ENCODE measurements around the gene ACAP1.
"Not testable (repeated sequence)": the region's sequence is repeated elsewhere in the genome, so short reads cannot be mapped to it uniquely, and the experiment has no call there.

ACAP1 gene

DNA sequence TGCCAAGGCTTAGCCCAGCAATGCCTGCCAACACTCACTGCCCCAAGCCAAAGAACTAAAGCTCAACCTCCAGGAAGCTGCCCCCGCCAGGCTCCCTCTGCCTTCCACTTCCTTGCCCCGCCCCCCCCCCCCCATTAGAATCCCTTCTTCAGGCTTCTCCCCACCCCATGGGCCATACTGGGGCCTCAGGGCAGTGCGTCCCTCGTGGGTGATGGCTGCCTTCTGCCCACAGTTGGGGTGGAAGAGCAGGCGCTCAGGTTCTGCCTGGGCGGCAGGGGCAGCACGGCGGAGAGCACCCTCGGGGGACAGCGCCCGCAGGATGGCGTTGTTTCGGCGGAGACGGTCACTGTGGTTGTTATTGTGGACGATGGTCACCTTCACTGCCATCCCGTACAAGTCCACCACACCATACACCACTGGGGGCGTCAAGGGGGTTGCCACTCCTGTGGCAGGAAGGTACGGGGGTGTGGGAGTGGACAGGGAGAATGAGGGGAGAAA, 11.2 kb upstream of the ACAP1 start:
- Histone ChIP-seq H3K36me3 (ENCODE audit: control insufficient read depth, insufficient read depth, low read length) (peaks cover 12% of the 10 kb centered on the region), H3K9ac (ENCODE audit: low read length) (no peak overlapping the region), H3K9me3 (ENCODE audit: control insufficient read depth, low read length) (no peaks in the 10 kb centered on the region), H3K27me3 (ENCODE audit: control insufficient read depth, insufficient read depth, low read length) (no peaks in the 10 kb centered on the region), H3K4me1 (ENCODE audit: control insufficient read depth, insufficient read depth, low read length) (peaks cover 6% of the 10 kb centered on the region), H3K4me3 (ENCODE audit: low read length) (no peak overlapping the region)

DNA sequence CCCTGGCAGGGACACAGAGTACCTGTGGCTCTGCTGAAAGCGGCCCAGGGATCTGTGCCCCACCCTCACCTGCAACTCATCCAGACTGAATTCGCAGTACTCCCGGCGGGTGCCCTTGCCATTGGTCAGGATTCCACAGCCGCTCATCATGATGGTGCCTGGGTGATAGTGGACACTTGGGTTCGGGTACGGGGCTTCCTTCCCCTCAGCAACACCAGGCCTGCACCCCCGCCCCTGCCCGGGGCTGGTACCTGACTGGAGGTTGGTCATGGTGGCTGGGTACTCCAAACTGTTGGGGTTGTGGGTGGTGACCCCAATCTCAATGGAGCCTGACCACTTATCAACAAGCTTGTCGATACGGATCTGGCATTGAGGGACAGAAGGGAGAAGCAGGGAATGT, 10.1 kb upstream of the ACAP1 start:
- Histone ChIP-seq H3K9me3 (ENCODE audit: control insufficient read depth, low read length) (no peaks in the 10 kb centered on the region), H3K9ac (ENCODE audit: low read length) (no peak overlapping the region), H3K4me1 (ENCODE audit: control insufficient read depth, insufficient read depth, low read length) (peaks cover 6% of the 10 kb centered on the region), H3K36me3 (ENCODE audit: control insufficient read depth, insufficient read depth, low read length) (peaks cover 12% of the 10 kb centered on the region), H3K4me3 (ENCODE audit: low read length) (no peak overlapping the region), H3K27me3 (ENCODE audit: control insufficient read depth, insufficient read depth, low read length) (no peaks in the 10 kb centered on the region)

DNA sequence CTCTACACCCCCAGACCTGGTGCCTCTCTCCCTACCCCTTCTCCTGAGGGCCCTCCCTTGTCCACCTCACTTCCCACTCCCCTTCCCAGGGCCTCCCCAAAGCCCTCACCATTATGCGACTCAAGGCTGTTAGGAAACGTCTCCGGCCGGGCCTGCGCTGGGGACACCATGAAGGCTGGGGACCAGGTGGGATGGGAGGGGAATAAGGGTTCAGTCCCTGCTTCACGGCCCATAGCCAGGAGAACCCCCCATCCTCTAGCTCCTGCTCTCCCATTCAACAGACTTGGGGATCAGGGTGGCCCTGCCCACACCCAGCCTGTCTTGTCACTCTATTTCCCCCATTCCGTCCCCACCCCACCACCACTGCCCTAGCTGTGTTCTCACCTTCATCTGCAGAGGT, 9.3 kb upstream of the ACAP1 start:
- H3K9me3 ChIP-seq (ENCODE audit: control insufficient read depth, low read length) = no peaks in the 10 kb centered on the region
- H3K4me1 ChIP-seq (ENCODE audit: control insufficient read depth, insufficient read depth, low read length) = peaks cover 6% of the 10 kb centered on the region
- no peak overlapping the region for H3K9ac ChIP-seq (ENCODE audit: low read length)
- no peak overlapping the region for H3K4me3 ChIP-seq (ENCODE audit: low read length)
- H3K27me3 ChIP-seq (ENCODE audit: control insufficient read depth, insufficient read depth, low read length) = no peaks in the 10 kb centered on the region
- peaks cover 12% of the 10 kb centered on the region for H3K36me3 ChIP-seq (ENCODE audit: control insufficient read depth, insufficient read depth, low read length)

DNA sequence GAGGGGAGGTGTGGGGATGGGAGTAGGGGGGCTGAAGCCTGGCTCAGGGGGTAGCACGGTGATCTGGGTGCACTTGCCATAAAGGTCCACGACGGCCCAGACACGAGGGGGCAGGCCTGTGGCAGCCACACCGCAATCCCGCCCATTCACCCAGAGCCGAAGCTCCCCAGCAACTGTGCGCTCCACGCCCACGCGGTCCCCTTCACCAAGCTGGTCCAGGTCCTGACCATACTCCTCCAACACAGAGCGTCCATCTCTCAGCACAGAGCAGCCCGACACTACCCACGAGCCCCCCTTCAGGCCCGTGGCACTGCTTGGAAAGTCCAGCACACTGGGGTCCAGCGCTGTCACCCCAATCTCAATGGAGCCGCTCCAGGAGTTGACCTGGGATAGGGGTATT, 8.8 kb upstream of the ACAP1 start:
- Histone ChIP-seq H3K4me1 (ENCODE audit: control insufficient read depth, insufficient read depth, low read length) (peaks cover 6% of the 10 kb centered on the region), H3K9me3 (ENCODE audit: control insufficient read depth, low read length) (no peaks in the 10 kb centered on the region), H3K27me3 (ENCODE audit: control insufficient read depth, insufficient read depth, low read length) (no peaks in the 10 kb centered on the region), H3K4me3 (ENCODE audit: low read length) (no peak overlapping the region), H3K9ac (ENCODE audit: low read length) (no peak overlapping the region), H3K36me3 (ENCODE audit: control insufficient read depth, insufficient read depth, low read length) (peaks cover 12% of the 10 kb centered on the region)

- Histone ChIP-seq H3K9ac (ENCODE audit: low read length) (peak overlapping the region; percentile 79), H3K9me3 (ENCODE audit: control insufficient read depth, low read length) (no peaks in the 10 kb centered on the region), H3K27me3 (ENCODE audit: control insufficient read depth, insufficient read depth, low read length) (no peaks in the 10 kb centered on the region), H3K4me1 (ENCODE audit: control insufficient read depth, insufficient read depth, low read length) (peaks cover 6% of the 10 kb centered on the region), H3K4me3 (ENCODE audit: low read length) (no peak overlapping the region), H3K36me3 (ENCODE audit: control insufficient read depth, insufficient read depth, low read length) (peaks cover 12% of the 10 kb centered on the region)
These were observed 8.3 kb upstream of the ACAP1 start for GRCh38 chr17:7328009-7328408.

DNA sequence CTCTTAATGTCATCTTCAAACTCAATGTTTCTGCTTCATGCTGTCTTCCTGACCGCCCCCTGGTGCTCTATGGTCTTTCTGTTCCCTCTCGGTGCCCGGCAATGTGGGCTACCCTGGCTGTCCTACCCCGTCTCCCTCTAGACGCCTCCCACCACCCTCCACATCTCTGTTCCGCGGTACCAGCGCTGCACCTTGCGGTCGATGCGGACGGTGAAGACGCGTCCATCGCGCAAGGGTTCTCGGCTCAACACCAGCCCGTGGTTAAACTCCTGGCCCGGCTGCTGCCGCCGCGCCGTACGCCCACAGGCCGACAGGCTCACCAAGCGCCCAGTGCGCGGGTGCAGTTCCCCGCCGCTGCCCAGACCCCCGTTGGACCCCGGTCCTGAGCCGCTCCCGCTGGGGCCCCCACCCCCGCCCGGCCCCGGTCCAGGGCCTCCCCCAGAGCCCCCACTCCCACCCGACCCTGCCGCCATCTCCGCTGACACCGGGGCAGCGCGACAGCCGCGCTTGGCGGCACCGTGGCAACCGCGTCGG, 7.4 kb upstream of the ACAP1 start, which contains the start of gene NEURL4:
NEURL4 (minus strand) TSS at position 496 of the 534 bp plus-strand sequence; CDS start at position 473, 23 bp downstream.
- Histone ChIP-seq H3K4me1 (ENCODE audit: control insufficient read depth, insufficient read depth, low read length) (peaks cover 6% of the 10 kb centered on the region), H3K36me3 (ENCODE audit: control insufficient read depth, insufficient read depth, low read length) (peaks cover 8% of the 10 kb centered on the region), H3K9me3 (ENCODE audit: control insufficient read depth, low read length) (no peaks in the 10 kb centered on the region)

GRCh38 chr17:7329374-7329996, 6.8 kb upstream of the ACAP1 start:
- no peaks in the 10 kb centered on the region for H3K9me3 ChIP-seq (ENCODE audit: control insufficient read depth, low read length)

More for the DNA sequence above, 7.4 kb upstream of the ACAP1 start, which contains the start of gene NEURL4:
- H3K27me3 ChIP-seq (ENCODE audit: control insufficient read depth, insufficient read depth, low read length) = no peaks in the 10 kb centered on the region
- peak within 1 kb of the TSS; percentile 95 for H3K4me3 ChIP-seq (ENCODE audit: low read length)
- peak within 1 kb of the TSS; percentile 79 for H3K9ac ChIP-seq (ENCODE audit: low read length)

GRCh38 chr17:7329997-7330637, 6.2 kb upstream of the ACAP1 start:
- H3K36me3 ChIP-seq (ENCODE audit: control insufficient read depth, insufficient read depth, low read length) = no peaks in the 10 kb centered on the region
- no peaks in the 10 kb centered on the region for H3K9me3 ChIP-seq (ENCODE audit: control insufficient read depth, low read length)
- peak overlapping the region; percentile 79 for H3K9ac ChIP-seq (ENCODE audit: low read length)
- H3K4me1 ChIP-seq (ENCODE audit: control insufficient read depth, insufficient read depth, low read length) = peaks cover 6% of the 10 kb centered on the region
- no peaks in the 10 kb centered on the region for H3K27me3 ChIP-seq (ENCODE audit: control insufficient read depth, insufficient read depth, low read length)
- peak overlapping the region; percentile 95 for H3K4me3 ChIP-seq (ENCODE audit: low read length)

More at GRCh38 chr17:7329374-7329996, 6.8 kb upstream of the ACAP1 start:
- Histone ChIP-seq H3K27me3 (ENCODE audit: control insufficient read depth, insufficient read depth, low read length) (no peaks in the 10 kb centered on the region), H3K4me1 (ENCODE audit: control insufficient read depth, insufficient read depth, low read length) (peaks cover 6% of the 10 kb centered on the region), H3K4me3 (ENCODE audit: low read length) (peak overlapping the region; percentile 95), H3K36me3 (ENCODE audit: control insufficient read depth, insufficient read depth, low read length) (peaks cover 4% of the 10 kb centered on the region), H3K9ac (ENCODE audit: low read length) (peak overlapping the region; percentile 79)

DNA sequence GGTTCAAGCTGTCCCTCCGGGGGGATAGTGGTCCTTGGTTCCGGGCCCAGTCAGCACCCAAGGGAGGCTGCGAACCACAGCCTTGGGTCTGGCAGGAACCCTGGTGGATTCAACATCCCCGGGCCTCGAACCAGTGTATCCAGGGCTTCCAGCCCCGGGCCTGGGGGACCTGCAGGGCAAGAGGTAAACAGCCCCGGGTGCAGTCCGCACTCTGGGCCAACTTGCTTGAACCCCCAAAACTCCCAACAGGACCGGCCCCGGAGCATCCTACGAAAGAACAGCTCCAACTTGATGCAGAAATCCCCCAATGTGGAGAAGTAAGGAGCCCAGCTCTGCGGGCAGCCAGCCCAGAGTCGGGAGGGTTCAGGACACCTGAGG, 5.7 kb upstream of the ACAP1 start:
- Histone ChIP-seq H3K4me1 (ENCODE audit: control insufficient read depth, insufficient read depth, low read length) (peaks cover 6% of the 10 kb centered on the region), H3K9me3 (ENCODE audit: control insufficient read depth, low read length) (no peaks in the 10 kb centered on the region), H3K4me3 (ENCODE audit: low read length) (no peak overlapping the region), H3K36me3 (ENCODE audit: control insufficient read depth, insufficient read depth, low read length) (no peaks in the 10 kb centered on the region), H3K27me3 (ENCODE audit: control insufficient read depth, insufficient read depth, low read length) (no peaks in the 10 kb centered on the region), H3K9ac (ENCODE audit: low read length) (no peak overlapping the region)

- Histone ChIP-seq H3K4me1 (ENCODE audit: control insufficient read depth, insufficient read depth, low read length) (peaks cover 6% of the 10 kb centered on the region), H3K4me3 (ENCODE audit: low read length) (no peak overlapping the region), H3K27me3 (ENCODE audit: control insufficient read depth, insufficient read depth, low read length) (peaks cover 11% of the 10 kb centered on the region), H3K9ac (ENCODE audit: low read length) (no peak overlapping the region), H3K9me3 (ENCODE audit: control insufficient read depth, low read length) (no peaks in the 10 kb centered on the region), H3K36me3 (ENCODE audit: control insufficient read depth, insufficient read depth, low read length) (no peaks in the 10 kb centered on the region)
These were observed 4.2 kb upstream of the ACAP1 start for GRCh38 chr17:7332111-7332510.

DNA sequence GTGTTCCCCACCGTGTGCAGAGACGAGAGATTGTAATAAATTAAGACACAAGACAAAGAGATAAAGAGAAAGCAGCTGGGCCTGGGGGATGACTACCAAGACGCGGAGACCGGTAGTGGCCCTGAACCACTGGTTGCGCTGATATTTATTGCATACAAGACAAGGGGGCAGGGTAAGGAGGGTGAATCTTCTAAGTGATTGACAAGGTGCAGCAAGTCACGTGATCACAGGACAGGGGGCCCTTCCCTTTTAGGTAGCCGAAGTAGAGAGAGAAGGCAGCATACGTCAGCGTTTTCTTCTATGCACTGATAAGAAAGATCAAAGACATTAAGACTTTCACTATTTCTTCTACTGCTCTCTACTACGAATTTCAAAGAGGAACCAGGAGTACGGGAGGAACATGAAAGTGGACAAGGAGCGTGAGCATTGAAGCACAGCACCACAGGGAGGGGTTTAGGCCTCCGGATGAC, 3.7 kb upstream of the ACAP1 start:
- H3K4me1 ChIP-seq (ENCODE audit: control insufficient read depth, insufficient read depth, low read length); H3K36me3 ChIP-seq (ENCODE audit: control insufficient read depth, insufficient read depth, low read length): not testable (repeated sequence)
- peaks cover 11% of the 10 kb centered on the region for H3K27me3 ChIP-seq (ENCODE audit: control insufficient read depth, insufficient read depth, low read length)

GRCh38 chr17:7334938-7335538, 1.3 kb upstream of the ACAP1 start:
- Histone ChIP-seq H3K4me3 (ENCODE audit: low read length) (no peak overlapping the region), H3K9ac (ENCODE audit: low read length) (no peak overlapping the region), H3K36me3 (ENCODE audit: control insufficient read depth, insufficient read depth, low read length) (no peaks in the 10 kb centered on the region), H3K27me3 (ENCODE audit: control insufficient read depth, insufficient read depth, low read length) (peaks cover 11% of the 10 kb centered on the region), H3K4me1 (ENCODE audit: control insufficient read depth, insufficient read depth, low read length) (no peaks in the 10 kb centered on the region), H3K9me3 (ENCODE audit: control insufficient read depth, low read length) (no peaks in the 10 kb centered on the region)

More for the DNA sequence above, 3.7 kb upstream of the ACAP1 start:
- H3K4me3 ChIP-seq (ENCODE audit: low read length); H3K9me3 ChIP-seq (ENCODE audit: control insufficient read depth, low read length); H3K9ac ChIP-seq (ENCODE audit: low read length): not testable (repeated sequence)
